Activated gamma-delta T cell treated with anti-CD3 and anti-CD28 coated beads, Interleukin-2, amount 50 U/mL, for 16 hours (primary cell): ENCODE results near the gene CHST2.
"Not testable (repeated sequence)": the region's sequence is repeated elsewhere in the genome, so short reads cannot be mapped to it uniquely, and the experiment has no call there.

Experiments
- DNase-seq: peaks from one replicate; pipeline ENCODE4 v3.0.0-alpha.2; 2020; ENCODE audit warnings: low read depth

CHST2 gene

DNA sequence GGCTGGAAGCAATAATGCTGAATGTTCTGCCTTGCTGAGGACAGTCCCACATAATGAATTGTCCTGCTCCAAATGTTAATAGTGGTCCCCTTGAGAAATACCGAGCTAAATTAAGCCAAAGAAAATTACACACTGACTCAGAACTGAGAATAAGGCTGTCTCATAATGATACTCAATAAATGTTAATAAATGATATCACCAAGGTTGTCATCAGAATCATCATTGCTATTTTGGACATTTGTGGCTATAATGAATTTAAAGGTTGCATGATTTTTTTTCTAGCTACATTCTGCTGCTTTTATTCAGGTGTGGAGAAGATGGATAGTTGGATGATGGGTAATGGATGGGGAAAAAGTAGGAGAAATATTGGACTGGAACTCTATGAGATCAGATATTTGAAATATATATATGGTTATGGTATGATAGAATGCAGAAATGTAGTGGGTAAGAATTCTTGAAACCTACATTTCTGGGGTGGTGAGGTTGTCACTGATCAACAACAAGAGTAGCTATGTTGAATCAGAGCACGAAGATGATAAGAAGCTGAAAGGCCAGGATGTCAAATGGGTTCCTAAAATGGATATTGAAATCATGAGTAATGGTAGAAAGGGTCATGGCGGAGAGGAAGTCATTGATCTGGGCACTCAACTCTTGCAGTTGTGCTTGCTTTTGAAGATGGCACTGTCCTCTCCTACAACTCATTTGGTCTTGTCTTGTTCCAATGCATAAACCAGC, 12.8 kb downstream of the CHST2 start:
- DNase-seq: no peak

DNA sequence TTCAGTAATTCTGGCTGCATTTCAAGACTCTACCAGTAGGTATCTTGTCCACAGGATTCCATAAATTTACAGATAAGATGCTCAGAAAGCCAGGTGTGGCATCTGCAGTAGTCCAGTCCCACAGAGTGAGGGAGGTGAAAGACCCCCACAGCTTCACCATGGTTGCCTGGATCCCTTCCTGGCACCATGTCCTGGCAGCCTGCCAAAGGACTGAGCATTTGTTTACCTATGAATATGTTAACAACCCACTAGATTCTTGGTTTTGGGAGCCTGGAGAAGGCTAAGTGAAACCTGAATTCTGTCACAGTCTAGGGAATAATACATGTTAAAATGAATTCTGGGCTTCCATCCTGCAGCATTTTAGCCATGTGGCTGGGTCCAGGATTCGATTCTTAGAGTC, 14.9 kb downstream of the CHST2 start:
- DNase-seq: no peak

DNA sequence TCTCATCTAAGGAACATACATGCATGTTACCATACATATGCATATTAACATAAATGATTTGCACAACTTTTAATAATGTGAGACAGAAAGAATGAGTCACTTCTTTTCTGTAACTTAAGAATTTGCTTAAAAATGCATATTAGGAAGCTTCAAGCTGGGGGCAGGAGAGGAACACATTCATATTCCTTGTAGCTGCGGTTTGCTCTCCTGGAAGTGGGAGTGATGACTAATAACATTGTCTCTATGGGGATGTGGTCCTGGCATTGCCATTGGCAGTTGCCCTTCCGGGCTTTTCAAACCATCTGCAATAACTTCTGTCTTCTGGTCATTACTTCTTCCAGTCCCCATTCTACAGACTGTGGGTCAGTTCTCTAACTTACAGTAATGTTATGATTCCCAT, 15.6 kb downstream of the CHST2 start:
- no peak for DNase-seq

DNA sequence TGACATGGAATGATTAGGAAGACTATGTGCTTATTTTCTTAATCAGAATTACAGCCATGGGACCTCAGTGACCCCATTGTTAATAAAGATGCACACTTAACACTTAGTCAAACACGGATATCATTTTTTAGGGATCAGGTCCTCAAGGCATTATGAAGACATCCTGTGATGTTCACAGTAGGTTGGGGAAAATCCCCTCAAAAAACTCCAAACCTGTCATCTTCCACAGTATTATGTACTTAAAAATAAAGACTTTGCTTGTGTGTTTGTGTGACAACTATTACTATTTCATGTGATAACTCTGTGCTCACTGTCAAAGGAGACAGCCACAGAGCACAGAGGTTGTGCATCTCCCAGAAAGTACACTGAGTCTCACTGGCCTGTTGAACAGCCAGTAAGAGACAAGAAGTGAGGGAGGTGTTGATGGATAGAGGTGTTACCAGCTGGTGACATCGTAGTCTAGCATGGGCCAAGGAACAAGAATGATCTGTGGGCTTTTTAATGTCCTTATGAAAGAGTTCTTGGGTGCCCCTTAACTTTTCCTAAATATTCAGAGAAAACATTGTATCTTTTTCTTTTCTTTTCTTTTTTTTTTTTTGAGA, 18.0 kb downstream of the CHST2 start:
- no peak for DNase-seq

DNA sequence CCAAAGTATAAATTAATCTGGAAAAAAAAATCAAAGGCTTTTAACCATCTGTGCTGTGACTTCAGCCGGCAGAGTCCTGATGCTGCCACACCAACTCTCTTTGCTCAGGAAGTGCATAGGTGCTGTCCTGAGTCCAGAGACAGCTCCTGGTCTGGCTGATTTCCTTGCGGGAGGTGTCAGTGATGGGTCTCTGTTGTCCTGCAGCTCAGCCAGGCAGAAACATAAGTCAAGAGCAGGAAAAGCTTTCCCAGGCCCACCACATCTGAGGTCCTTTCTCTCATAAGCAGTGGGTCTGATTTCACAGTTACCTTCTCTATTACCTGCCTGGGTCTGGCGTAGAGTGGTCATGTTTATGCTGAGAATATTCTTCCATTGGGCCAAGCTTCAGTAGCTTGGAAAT, 19.4 kb downstream of the CHST2 start:
- no peak for DNase-seq

DNA sequence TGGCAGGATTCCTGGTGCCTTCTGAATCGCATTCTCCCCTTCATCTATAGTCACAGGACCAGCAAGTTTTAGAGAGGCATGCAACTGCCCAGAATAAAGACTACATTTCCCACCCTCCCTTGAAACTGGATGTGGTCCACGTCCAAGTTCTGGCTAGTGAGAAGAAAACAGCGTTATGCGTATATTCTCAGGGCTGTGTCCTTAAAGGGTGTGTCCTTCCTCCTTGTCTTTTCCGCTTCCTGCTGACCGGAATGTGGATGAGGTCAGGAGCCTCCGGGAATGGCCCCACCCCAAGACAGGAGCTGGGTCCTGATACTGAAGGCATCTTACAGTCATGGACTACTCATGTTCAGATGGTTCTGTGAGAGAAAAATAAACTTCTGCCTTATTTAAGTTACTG, 20.2 kb downstream of the CHST2 start:
- DNase-seq: no peak

DNA sequence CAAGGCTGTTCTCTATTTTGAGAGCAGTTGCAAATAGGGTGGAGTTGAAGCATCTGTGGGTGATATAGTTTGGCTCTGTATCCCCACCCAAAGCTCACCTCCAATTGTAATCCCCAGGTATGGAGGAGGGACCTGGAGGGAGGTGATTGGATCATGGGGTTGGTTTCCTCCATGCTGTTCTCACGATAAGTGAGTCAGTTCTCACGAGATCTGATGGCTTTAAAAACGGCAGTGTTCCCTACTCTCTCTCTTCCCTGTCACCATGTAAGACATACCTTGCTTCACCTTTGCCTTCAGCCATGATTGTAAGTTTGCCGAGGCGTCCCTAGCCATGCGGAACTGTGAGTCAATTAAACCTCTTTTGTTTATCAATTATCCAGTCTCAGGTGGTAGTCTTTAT, 21.0 kb downstream of the CHST2 start:
- no peak for DNase-seq

DNA sequence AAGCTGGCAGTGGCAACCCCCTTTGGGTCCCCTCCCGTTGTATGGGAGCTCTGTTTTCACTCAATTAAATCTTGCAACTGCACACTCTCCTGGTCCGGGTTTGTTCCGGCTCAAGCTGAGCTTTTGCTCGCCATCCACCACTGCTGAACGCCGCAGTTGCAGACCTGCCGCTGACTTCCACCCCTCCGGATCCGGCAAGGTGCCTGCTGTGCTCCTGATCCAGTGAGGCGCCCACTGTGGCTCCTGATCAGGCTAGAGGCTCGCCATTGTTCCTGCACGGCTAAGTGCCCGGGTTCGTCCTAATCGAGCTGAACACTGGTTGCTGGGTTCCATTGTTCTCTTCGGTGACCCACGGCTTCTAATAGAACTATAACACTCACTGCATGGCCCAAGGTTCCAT, 22.8 kb downstream of the CHST2 start:
- DNase-seq: no peak

DNA sequence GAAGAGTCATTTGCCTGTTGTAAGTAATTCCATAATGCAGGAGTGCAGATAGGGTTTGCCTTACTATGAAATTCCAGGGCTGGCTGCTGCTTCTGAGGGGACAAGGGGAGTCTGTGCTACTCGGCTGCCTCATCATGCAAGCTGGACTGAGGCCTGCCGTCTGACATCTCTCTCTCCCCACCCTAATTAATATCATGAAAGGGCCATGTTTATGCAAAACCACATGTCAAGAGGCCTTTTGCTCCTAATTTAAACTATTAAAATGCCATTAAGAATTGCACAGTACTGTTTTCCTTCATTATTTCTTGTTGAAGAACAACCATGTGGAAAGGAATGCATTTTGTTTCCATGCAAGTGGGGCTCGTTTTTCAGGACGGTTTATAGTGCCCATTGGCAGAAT, 26.3 kb downstream of the CHST2 start:
- no peak for DNase-seq

DNA sequence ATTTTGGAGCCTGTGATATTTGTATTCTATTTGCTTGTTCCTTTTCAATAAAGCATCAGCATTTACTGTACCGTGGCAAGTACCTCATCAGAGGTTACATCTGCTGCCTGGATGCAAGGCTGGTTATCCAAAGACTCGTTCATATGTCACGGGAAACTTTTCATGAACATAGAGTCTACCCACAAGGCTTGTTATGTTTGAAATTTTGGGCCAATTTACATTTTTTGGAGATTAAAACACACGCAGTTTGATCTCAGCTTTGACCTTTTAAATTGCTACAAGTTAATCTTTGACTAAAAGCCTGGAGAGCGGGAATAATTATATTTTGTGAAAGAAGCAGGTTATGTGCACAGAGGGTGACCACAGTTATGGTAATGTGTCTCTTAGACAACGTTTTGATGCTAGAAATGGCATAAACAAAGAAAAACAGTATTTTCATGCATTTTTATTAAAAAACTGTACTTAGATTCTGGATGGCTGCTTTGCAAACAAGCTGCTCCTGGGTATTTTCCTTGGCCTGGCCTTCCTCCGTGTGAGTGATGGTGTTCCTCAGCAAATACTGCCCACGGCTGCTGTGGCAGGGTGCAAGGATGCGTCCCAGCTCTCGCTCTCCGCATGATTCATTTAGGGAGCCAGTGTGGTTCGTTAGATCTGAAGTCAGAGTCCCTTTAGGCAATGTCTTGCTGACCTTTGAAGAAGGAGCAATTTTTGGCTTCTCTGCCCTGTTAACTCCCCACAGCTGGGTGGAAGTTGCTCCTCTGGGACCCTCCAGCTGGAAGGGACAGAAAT, 27.1 kb downstream of the CHST2 start:
- no peak for DNase-seq

DNA sequence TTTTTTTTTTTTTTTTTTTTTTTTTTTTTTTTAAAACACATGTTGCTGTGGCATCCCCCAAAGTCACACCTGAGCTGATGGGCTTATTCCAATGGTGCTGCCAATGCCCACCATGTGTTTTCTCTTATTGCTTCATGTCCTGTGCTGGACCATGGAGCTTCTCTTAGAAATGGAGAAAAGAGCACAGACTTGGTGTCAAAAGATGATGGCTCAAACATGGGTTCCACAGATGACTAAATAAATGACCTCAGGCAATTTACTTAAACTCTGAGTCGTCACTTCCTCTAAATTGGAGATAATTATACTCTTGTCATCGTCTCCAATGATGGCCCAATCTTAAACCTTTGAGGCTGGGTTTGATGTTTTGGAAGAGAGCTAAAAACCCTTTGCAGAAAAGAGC, 28.1 kb downstream of the CHST2 start:
- DNase-seq: no peak

DNA sequence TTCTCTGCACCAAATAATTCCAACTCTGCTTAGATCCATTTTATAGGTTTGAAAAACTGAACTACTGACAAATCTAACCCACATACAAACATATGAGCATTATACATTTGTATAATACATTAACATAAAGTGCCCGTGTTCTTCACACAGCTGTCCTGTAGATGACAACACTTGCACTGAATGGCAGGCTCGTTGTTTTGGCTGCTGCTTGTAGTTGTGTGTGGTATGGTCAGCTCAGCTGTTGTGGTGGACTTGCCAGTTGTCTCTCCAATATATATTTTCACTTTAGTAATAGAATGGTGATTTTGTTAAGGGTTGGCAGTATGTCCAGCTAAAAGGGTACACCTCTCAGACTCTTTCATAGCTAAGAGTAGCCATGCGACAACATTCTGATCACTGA, 30.5 kb downstream of the CHST2 start:
- no peak for DNase-seq

DNA sequence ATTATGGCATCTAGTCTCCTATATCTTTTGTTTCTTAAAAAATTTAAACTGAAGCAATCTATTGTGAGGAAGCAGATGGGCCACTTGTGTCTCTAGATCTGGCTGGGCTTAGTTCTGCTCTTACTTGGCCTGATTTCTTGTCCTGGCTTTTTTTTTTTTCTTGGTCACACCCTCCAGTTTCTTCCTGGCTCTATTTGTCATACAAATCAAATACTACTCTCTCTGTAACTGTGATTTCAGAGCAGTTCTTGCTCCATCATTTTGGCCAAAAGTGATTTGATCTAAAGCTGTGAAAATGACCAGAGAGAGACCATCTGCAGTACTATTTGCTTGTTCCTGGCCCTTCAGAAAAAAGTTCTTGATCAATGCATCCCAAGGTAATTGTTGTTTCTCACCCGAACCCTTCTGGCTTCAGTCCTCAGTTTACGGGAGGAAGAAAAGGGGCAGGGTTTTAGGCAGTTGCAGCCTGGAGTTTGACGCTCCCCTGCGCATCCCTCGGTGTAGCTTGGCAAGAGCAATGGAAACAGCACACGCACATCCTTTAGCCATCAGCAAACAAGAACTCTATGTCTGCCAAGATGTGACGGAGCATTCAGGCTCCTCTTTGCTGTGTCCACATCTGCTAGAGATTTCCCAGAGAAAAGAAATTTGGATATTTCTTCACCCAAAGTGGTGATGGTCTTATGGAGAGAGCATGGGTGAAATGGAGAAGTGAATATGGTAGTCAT, 31.6 kb downstream of the CHST2 start:
- no peak for DNase-seq

DNA sequence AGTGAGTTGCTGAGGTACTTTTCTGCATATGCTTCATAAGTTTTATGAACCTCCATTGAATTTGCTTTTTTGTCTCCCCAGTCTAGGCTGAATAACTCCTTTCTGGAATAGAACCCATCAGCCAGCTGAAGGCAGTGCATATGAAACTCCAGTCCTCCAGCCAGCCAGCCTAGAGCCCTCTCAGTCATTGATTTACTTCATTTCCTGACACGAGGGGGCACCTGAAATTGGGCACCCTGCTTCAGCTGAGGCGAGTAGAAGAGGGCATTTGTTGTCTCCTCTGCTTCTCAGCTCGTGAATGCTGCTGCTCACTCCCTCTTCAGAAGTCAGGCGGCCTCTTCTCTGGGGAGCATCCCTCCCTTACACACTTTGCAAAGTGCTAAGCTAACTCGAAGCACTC, 32.5 kb downstream of the CHST2 start:
- no peak for DNase-seq

DNA sequence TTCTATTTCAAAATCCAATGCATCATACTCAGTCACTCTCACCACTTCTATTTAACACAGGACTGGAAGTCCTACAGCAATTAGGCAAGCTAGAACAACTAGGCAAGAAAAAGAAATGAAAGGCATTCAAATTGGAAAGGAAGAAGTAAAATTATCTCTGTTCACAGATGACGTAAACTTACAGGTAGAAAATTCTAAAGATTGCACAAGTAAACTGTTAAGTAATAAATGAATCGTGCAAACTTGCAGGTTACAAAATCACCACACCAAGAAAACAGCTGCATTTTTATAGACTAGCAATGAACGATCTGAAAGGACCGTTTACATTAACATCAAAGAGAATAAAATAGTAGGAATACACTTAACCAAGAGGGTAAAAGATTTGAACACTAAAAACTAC, 36.2 kb downstream of the CHST2 start:
- no peak for DNase-seq

DNA sequence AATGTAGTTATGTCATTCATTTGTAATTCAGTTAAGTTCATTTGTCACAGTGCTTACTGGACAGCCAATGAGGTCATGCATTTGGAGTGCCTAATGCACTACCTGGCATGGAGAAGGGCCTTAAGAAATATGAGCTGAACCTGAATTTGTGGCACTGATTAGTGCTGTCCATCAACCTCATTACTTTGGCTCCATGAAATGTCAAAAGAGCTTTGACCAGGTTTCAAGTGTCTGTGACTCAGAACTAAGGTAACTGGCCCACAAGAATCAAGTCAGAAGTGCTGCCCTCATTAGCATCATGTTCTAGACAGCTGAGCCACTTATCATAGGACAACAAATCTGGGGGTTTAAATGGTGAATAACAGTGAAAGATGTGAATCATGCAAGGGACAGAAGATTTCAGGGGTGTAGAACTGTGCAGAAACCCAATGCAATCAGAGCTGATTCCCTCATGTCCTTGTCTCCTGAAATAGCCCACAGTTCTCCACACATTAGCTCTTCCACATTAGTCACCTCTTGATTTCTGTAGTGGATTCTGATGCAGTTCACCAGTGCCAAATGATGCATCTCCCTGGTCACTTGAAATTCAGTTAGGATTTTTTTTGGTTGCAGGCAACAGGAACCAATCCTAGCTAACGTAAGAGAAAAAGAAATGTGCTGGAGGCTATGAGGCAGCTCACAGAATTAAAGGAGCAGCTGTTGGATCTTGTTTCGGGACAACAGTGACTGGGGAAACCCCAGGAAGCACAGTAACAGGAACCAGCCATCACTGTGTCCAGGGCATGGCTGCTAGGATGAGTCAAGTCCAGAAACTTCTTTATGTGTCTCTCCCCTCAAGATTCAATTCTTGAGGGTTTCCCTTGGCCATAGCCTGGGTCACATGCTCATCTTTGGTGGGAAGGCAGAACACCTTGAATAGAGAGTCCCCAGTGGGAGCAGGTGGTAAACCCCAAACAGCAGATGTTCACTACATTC, 38.7 kb downstream of the CHST2 start:
- no peak for DNase-seq

DNA sequence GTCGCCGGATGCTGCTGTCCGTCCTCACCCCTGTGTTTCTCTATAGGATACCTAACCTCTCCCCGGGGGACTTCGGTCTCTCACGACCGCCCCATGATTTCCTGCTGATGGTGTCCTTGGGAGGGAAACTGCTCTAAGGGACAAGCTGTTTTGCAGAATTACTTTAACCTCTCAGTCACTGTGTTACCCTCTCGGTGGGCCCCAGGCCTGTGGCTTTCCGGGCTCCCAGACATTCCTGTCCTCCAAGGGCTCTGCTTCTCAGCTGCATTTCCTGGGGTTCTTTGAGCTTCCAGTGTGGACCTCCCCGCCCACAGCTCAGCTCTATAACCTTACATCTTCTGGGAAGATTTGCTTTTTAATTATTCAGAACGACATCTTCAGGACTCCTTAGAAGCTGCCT, 40.9 kb downstream of the CHST2 start:
- DNase-seq: no peak

DNA sequence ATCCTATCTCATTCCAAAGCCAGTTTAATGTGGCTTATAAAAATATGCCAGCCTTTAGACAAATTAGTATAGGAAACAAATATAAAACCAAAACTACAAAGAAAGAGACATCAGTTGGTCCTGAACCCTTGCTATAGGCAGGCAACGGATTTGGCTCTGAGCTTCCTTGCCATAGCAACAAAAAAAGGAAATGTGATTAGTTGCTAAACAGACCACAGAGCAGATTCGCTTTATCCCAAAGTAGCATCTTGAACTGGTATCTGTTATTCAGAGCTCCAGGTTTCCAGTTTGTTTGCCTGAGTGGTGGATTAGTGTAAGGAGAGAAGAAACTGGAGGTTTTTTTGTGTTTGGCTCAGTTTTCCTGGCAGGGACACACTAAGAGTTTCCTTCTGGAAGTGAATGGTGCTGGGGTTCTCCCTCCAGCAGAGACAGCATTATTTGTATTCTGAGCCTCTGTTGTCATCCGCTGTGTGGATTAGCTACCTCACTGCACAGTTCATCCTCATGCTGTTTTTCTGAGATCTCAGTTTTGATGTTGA, 44.1 kb downstream of the CHST2 start:
- no peak for DNase-seq

DNA sequence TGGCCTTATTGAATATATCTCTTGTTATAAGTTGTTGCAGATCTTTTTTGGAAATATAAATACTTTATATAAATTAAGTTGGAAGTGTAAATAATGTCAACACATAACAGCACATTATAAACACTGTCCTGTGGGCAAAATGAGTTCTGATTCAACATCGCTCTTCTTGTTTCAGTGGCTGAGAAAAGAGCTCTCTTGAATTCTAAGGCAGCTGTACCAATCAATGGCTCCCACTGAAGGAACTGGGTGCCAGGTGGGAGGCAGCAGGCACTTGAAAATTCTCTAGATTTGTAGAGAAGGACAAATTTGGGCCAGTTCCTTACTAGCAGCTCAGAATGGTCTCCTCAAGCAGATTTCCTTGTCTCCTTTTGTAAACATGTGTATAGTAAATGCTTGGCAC, 45.6 kb downstream of the CHST2 start:
- no peak for DNase-seq

DNA sequence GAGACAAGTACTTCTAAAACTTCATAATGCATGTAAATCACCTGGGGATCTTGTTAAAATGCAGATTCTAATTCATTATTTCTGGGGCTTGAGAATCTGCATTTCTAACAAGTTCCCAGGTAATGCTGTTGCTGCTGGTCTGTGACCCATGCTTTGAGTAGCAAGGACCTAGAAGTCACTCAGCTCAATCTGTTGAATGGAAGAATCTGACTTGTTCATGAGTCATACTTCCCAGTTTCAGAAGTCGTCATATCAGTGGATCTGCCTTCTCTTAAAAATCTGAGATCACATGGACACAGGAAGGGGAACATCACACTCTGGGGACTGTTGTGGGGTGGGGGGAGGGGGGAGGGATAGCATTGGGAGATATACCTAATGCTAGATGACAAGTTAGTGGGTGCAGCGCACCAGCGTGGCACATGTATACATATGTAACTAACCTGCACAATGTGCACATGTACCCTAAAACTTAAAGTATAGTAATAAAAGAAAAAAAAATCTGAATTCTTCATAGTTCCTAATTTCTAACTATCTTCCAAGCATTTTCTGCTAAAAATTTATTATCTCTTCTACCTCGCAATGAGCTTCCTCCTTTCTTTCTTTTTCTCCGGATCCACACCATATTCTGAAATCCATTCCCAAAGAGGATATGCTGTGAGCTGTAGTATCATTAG, 46.2 kb downstream of the CHST2 start:
- DNase-seq: not testable (repeated sequence)

DNA sequence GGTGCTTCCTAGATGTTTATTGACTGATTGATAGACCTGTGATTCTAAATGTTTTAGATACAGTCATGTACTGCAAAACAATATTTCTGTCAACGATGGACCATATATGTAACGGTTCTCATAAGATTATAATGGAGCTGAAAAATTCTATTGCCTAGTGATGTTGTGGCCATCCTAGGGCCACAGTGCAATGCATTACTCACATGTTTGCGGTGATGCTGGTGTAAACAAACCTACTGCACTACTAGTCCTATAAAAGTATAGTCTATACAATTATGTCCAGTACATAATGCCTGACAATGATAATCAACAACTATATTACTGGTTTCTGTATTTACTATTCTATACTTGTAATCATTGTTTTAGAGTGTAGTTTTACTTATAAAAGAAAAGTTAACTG, 46.8 kb downstream of the CHST2 start:
- DNase-seq: no peak
